Endodermal cell (in vitro differentiated cells): ENCODE results near the gene ARHGEF40. TPM values are rescaled to one million over a fixed set of nuclear protein-coding genes. Genes with fewer than 3 reads are reported as not detected.
A peak's percentile ranks its signal among the peaks of the same experiment; 100 is the strongest.

Source experiments
- DNase-seq: peaks from one replicate; pipeline ENCODE4 v3.0.0-alpha.2; 2017
- H3K27ac ChIP-seq: 2 replicates; pipeline ENCODE4 v1.5.1; 2013; ENCODE audit warnings: mild to moderate bottlenecking, low read depth, low read length, moderate library complexity
- H3K27me3 ChIP-seq: 2 replicates; pipeline ENCODE4 v1.6.1; 2013; ENCODE audit warnings: mild to moderate bottlenecking, low read length, moderate library complexity; ENCODE audit not compliant: insufficient read depth, control insufficient read depth, poor library complexity, severe bottlenecking
- H3K36me3 ChIP-seq: 2 replicates; pipeline ENCODE4 v1.7.0; 2013; ENCODE audit warnings: mild to moderate bottlenecking, low read length, moderate library complexity; ENCODE audit not compliant: control insufficient read depth, insufficient read depth
- H3K4me1 ChIP-seq: one replicate; pipeline ENCODE4 v1.7.0; 2013; ENCODE audit warnings: low read length; ENCODE audit not compliant: control insufficient read depth, insufficient read depth
- H3K4me3 ChIP-seq: 2 replicates; pipeline ENCODE4 v1.5.1; 2013; ENCODE audit warnings: mild to moderate bottlenecking, low read length, moderate library complexity
- H3K9ac ChIP-seq: 2 replicates; pipeline ENCODE4 v1.6.1; 2013; ENCODE audit warnings: mild to moderate bottlenecking, low read length, moderate library complexity; ENCODE audit not compliant: poor library complexity, severe bottlenecking; ENCODE audit errors: extremely low read depth
- H3K9me3 ChIP-seq: 2 replicates; pipeline ENCODE4 v1.6.1; 2013; ENCODE audit warnings: mild to moderate bottlenecking, low read length, moderate library complexity; ENCODE audit not compliant: control insufficient read depth
- H3K27ac Mint-ChIP-seq: 2 replicates; pipeline ENCODE4 v1.8.0; 2020; ENCODE audit warnings: mixed read lengths
- H3K27me3 Mint-ChIP-seq: 2 replicates; pipeline ENCODE4 v1.8.0; 2021; ENCODE audit warnings: mild to moderate bottlenecking, mixed read lengths; ENCODE audit not compliant: insufficient read depth
- H3K36me3 Mint-ChIP-seq: 2 replicates; pipeline ENCODE4 v1.8.0; 2020; ENCODE audit warnings: low read depth, mixed read lengths
- H3K4me1 Mint-ChIP-seq: 2 replicates; pipeline ENCODE4 v1.8.0; 2020; ENCODE audit warnings: mixed read lengths
- H3K4me3 Mint-ChIP-seq: 2 replicates; pipeline ENCODE4 v1.8.0; 2020; ENCODE audit warnings: mild to moderate bottlenecking, moderate library complexity, mixed read lengths
- H3K9me3 Mint-ChIP-seq: 2 replicates; pipeline ENCODE4 v1.8.0; 2020; ENCODE audit warnings: mild to moderate bottlenecking, mixed read lengths
- WGBS, 2 experiments: methylation state at CpG; one replicate each; pipeline versions ENCODE4 v1.1.5 to v1.1.7; 2013; ENCODE audit warnings: missing lambda C conversion rate in 2 of 2, mixed read lengths in 1 of 2; ENCODE audit not compliant: insufficient coverage in 1 of 2, insufficient read length in 1 of 2; 5-methylcytosine and 5-hydroxymethylcytosine counted together
- total RNA-seq, 2 donors: library from RNA; stranded (reverse); fragmentation: NEBNext Ultra II Directional in 1 of 2; extraction: Animal tissue kit (Norgen Biotek cat#: 25700) in 1 of 2; gene quantifications; 2 replicates in 1 of 2; 3 replicates in 1 of 2; pipeline ENCODE4 v1.2.1, GENCODE V29; 2021
- TF ChIP-seq, protein P1 (sequence below): fragments of 200-600 bp; sonication (generic); conservative IDR thresholded peaks from 2 replicates; pipeline ENCODE4 v1.5.0; 2021; ENCODE audit warnings: antibody characterized with exemption, mild to moderate bottlenecking

ARHGEF40 gene
- total RNA-seq, 2 donors from 2014 or later = 71.1 to 73.5 TPM

DNA sequence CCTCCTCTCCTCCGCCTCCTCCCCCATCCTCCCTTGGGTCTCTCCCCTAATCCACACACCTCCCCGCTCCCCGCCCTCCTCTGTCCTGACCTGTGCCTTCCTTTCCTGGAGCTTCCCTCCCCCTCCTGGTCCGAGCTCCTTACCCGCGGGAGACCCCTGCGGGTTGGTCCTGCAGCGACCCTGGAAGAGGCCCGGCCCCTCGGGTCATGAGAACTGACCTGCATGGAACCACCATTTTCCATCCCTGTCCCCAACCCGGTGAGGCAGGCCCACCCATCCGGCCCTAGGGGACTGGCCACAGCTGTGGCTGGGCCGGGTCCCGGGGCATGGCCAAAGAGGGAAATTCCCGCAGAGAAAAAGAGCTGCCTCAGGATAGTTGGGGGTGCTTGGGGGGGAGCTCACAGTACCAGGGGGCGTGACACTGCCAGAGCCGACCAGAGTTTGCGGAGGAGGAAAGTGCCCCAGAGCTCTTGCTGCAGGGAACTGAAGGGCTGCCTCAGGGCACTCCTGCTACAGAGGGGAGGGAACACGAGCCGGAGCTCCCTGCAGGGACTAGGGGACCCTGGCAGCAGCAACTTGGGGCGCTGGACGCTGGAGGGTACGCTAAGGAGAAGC is 613 bp downstream of the ARHGEF40 start:
- Histone ChIP-seq H3K27me3 (no peaks in the 10 kb centered on the region), H3K9ac (peak overlapping the region; percentile 70), H3K27ac (peak overlapping the region; percentile 94), H3K36me3 (peaks cover 30% of the 10 kb centered on the region), H3K9me3 (no peaks in the 10 kb centered on the region), H3K4me1 (peaks cover 4% of the 10 kb centered on the region), H3K4me3 (peak overlapping the region; percentile 93)
- peak overlapping the region; percentile 95 for H3K27ac Mint-ChIP-seq
- H3K4me1 Mint-ChIP-seq = peaks cover 16% of the 10 kb centered on the region
- H3K4me3 Mint-ChIP-seq = peak overlapping the region; percentile 86
- H3K27me3 Mint-ChIP-seq = peaks cover 8% of the 10 kb centered on the region
- TF ChIP-seq, protein P1, sequence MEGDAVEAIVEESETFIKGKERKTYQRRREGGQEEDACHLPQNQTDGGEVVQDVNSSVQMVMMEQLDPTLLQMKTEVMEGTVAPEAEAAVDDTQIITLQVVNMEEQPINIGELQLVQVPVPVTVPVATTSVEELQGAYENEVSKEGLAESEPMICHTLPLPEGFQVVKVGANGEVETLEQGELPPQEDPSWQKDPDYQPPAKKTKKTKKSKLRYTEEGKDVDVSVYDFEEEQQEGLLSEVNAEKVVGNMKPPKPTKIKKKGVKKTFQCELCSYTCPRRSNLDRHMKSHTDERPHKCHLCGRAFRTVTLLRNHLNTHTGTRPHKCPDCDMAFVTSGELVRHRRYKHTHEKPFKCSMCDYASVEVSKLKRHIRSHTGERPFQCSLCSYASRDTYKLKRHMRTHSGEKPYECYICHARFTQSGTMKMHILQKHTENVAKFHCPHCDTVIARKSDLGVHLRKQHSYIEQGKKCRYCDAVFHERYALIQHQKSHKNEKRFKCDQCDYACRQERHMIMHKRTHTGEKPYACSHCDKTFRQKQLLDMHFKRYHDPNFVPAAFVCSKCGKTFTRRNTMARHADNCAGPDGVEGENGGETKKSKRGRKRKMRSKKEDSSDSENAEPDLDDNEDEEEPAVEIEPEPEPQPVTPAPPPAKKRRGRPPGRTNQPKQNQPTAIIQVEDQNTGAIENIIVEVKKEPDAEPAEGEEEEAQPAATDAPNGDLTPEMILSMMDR = peak; percentile 45
- 0 to 3% methylated on average over 6 to 23 of the region's 23 CpGs for WGBS, 2 experiments
- DNase-seq = peak; percentile 93
- no peaks in the 10 kb centered on the region for H3K9me3 Mint-ChIP-seq
- peaks cover 25% of the 10 kb centered on the region for H3K36me3 Mint-ChIP-seq

DNA sequence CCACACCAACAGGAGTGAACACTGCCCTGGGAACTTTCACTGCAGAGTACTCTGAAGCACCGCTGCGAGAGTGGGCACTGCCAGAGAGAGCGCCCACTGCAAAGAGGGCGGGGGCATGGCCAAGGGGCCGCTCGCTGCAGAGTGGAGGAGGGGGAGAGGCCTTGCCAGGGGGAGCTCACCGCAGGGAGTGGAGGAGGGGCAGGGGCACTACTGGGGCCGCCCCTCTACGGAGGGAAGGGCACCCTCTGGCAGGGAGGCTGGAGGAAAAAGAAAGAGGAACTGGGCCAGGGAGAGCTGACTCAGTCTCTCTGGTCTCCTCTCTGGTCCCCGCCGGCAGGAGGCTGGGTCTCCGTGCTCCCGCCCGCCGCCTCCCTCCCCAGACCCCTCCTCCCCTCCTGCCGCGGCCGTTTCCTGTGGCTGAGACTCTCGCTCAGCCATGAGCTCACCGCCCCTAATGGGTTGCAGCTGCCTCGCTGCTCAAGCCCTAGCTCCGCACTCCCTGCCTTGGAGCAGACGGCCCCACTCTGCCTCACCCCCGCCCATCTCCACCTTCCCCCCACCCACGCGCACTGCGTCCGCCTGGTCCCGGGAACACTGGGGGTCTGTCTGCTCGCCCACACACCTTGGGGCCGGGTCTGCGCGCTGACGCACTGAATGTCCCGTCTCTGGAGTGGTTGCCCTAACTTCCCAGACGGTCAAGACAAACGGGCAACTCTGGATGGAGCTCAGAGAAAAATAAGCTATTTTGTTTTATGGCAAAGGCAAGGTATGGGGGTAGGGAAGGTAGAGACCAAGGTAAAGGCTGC is 1.3 kb downstream of the ARHGEF40 start:
- H3K4me3 Mint-ChIP-seq = peak overlapping the region; percentile 86
- peaks cover 16% of the 10 kb centered on the region for H3K4me1 Mint-ChIP-seq
- peaks cover 32% of the 10 kb centered on the region for H3K36me3 Mint-ChIP-seq
- H3K27me3 Mint-ChIP-seq = peaks cover 8% of the 10 kb centered on the region
- H3K9me3 Mint-ChIP-seq = no peaks in the 10 kb centered on the region
- TF ChIP-seq, protein P1 = peak; percentile 31
- peaks cover 38% of the 10 kb centered on the region for H3K36me3 ChIP-seq
- no peaks in the 10 kb centered on the region for H3K27me3 ChIP-seq
- H3K4me3 ChIP-seq = peak overlapping the region; percentile 93
- peaks cover 4% of the 10 kb centered on the region for H3K4me1 ChIP-seq
- 2% methylated on average over 19 to 37 of the region's 37 CpGs for WGBS, 2 experiments
- H3K9ac ChIP-seq = peak overlapping the region; percentile 70
- peak overlapping the region; percentile 95 for H3K27ac Mint-ChIP-seq
- DNase-seq = peak; percentile 96
- H3K9me3 ChIP-seq = no peaks in the 10 kb centered on the region
- peak overlapping the region; percentile 94 for H3K27ac ChIP-seq

DNA sequence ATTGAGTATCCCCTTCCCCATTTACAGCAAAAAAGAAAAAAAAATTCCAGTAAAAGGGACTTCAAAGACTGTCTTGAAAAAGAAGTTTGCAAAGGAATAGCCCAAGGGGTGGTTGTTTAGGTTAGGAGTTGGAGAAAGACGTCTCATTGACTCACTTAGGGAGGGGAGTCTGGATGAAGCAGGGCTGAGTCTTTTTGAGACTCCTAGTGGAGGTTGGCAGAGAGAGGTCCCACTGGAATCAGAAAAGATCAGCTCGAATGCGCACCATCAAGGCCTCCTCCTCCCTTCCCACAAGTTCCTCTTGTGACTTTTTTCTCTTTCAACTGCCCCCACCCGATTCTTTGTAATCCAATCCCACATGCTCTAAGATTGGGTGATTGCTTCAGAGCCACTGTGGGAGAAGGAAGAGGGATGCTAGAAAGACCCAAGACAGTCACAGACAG is 1.9 kb downstream of the ARHGEF40 start:
- Histone ChIP-seq H3K4me1 (peaks cover 4% of the 10 kb centered on the region), H3K9ac (peak overlapping the region; percentile 70), H3K4me3 (peak overlapping the region; percentile 93), H3K36me3 (peaks cover 42% of the 10 kb centered on the region), H3K27me3 (no peaks in the 10 kb centered on the region), H3K27ac (peak overlapping the region; percentile 94), H3K9me3 (no peaks in the 10 kb centered on the region)
- Mint-ChIP-seq H3K4me1 (peaks cover 16% of the 10 kb centered on the region), H3K36me3 (peaks cover 34% of the 10 kb centered on the region), H3K27me3 (peaks cover 5% of the 10 kb centered on the region), H3K27ac (peak overlapping the region; percentile 95), H3K9me3 (no peaks in the 10 kb centered on the region), H3K4me3 (peak overlapping the region; percentile 86)
- DNase-seq = no peak
- TF ChIP-seq, protein P1 = peak; percentile 40
- 27 to 40% methylated on average over 3 to 4 of the region's 4 CpGs for WGBS, 2 experiments
